Lower leg skin (tissue), 3 donors: Measurements from ENCODE around the gene RNPS1.

Experiments used
- POLR2A ChIP-seq, 2 donors: fragments of 450-650 bp; IDR thresholded peaks; one replicate each; pipeline ENCODE4 v1.6.1; 2016 to 2017; ENCODE audit warnings: antibody characterized with exemption in 2 of 2, mild to moderate bottlenecking in 1 of 2, moderate library complexity in 1 of 2
- TF ChIP-seq, protein P1 (sequence below), 3 donors: fragments of 450-650 bp; IDR thresholded peaks; one replicate each; pipeline ENCODE4 v1.5.1; 2016; ENCODE audit warnings: antibody characterized with exemption in 3 of 3, mild to moderate bottlenecking in 3 of 3, moderate library complexity in 2 of 3

DNA sequence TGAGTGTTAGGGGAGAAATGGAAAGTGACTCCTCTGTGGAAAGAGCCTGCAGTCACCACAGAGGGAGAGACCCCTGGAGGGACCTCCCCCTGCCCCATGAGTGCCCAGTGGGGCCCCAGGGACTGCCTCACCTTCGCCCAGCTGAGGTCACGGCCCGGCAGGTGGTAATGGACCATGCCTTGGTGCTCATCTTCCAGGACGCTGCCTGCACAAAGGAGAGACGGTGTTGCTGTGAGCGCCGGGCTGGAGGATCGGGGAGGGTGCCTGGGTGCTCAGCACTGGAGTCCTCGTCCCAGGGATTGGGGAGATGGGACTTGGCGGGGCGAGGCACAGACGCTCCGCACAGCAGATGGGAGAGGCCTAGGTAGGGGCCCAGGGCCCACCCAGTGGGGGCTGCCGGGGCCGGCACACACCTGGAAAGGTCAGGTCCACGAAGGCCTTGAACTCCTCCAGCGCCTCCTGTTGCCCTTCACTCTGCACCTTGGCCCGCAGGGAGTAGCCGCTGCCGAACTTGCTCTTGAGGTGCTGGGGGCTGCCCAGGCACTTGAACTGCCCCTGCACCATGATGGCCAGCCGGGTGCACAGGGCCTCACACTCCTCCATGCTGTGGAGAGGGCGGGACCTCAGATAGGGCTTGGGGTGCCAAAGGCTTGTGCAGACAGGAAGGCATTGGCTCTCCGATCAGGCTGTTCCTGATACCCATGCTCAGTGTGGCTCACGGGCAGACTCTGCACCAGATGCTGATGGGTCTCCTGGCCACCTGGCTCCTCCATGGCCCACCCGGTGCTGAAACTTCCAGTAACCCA is 9.7 kb upstream of the RNPS1 start:
- no peak for TF ChIP-seq POLR2A (IDR thresholded peaks at IDR 0.05)
- TF ChIP-seq, protein P1, sequence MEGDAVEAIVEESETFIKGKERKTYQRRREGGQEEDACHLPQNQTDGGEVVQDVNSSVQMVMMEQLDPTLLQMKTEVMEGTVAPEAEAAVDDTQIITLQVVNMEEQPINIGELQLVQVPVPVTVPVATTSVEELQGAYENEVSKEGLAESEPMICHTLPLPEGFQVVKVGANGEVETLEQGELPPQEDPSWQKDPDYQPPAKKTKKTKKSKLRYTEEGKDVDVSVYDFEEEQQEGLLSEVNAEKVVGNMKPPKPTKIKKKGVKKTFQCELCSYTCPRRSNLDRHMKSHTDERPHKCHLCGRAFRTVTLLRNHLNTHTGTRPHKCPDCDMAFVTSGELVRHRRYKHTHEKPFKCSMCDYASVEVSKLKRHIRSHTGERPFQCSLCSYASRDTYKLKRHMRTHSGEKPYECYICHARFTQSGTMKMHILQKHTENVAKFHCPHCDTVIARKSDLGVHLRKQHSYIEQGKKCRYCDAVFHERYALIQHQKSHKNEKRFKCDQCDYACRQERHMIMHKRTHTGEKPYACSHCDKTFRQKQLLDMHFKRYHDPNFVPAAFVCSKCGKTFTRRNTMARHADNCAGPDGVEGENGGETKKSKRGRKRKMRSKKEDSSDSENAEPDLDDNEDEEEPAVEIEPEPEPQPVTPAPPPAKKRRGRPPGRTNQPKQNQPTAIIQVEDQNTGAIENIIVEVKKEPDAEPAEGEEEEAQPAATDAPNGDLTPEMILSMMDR (IDR thresholded peaks at IDR 0.05): no peak
